SKM-1 (cell line): ENCODE results near the gene RMRP.

ENCODE experiments used
- DNase-seq: peaks from one replicate; lab custom pipeline; 2025; ENCODE audit not compliant: unreplicated experiment; lab: John Stamatoyannopoulos, UW

RMRP gene

GRCh38 chr9:35666045-35666444, 8.2 kb upstream of the RMRP start:
- no peak for DNase-seq

DNA sequence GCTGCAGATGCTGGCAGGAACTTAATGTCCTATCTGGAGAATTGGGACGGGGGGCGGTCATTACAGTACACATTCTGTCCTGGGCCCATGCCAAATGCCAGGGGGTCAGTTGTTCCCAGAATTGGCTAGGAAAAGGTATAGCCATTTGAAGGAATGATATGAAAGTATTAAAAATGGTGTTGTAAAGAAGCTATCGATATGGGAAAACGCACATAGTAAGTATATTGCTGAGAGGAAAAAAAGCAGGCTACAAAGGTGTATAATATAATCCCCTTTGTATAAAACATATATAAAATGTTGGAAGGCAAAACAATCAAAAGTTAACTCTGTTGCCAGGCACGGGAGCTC, 7.6 kb upstream of the RMRP start:
- no peak for DNase-seq

DNA sequence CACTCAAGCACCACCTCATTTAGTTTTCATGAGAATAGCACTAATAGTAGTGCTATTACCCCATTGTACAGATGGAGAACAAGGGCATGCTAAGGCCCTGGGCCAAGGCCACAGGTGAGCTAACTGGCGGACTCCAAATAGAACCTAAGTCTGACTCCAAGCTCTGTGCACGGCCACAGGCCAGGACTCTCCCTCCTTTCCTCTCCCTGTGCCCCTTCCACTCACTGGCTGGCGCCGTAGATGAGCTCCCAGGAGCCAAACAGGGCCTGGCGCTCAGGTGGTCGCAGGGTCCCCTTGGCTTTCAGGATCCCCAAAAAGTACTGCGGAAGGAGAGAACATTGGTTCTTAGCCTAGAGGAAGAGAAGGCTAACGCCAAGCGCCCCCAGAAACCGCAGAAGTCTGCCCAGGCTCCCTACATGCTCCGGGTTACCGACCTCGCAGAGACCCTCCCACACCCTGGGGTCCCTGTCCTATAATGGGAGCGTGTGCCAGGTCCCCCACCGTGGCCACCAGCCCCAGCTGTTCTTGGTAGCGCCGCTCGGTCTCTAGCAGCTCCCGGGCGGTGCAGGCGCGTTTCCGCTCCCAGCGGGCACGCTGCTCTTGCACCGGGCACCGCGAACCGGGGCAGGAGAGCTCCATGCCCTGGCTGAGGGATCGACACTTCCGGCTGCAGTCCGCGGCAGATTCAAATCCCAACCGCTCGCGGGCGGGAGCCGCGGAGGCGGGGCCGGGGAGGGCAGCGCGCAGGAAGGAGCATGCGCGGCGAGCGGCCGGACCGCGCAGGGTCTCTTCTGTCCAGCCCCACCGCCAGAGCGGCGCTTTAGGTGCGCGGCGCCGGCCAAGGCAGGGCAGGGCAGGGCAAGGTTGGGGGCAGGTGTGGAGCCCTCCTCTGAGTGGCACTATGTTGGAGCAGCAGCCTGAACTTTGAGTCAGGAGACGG, 7.0 kb upstream of the RMRP start, which contains the start of gene ARHGEF39:
ARHGEF39 (minus strand) TSS at position 665 of the 940 bp plus-strand sequence; CDS start at position 639, 26 bp downstream.
- DNase-seq, result peak; percentile 77

GRCh38 chr9:35662437-35662836, 4.6 kb upstream of the RMRP start:
- DNase-seq, result no peak

GRCh38 chr9:35661756-35662350, 4.0 kb upstream of the RMRP start:
- DNase-seq, result no peak

DNA sequence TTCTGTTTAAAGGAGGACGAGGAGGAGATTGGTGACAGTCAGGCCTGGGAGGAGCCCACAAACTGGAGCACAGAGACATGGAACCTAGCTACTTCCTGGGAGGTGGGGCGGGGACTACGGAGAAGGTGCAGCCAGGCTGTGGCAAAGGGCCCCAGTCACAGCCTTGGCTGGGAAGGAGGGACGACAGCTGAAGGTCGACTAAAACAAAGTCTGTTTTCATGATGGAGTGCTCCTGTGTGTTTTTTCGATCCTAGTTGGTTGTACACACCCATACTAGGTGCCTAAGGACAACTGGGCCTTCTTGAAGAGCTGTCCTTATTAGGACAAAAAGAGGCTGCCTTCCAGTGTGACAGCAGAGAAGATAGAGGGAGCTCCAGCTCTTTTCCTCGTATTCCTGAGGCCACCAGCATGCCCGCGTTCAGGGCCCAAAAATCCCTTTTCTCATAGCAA, 3.2 kb upstream of the RMRP start:
- DNase-seq, result no peak

GRCh38 chr9:35659340-35659739, 1.5 kb upstream of the RMRP start:
- no peak for DNase-seq

DNA sequence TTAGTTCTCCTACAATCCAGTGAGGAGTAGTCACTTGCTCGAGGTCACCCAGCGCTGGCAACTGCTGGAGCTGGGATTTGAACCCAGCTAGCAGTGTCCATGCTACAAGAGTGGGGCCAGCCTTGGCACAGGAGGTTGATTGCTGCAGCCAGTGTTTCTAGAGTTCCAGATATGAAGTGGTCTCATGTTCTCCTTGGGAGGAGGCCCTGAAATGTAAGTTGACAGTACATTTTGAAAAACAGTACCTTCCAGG, 1.1 kb upstream of the RMRP start:
- DNase-seq, result no peak

- peak; percentile 77 for DNase-seq
These were observed 533 bp upstream of the RMRP start, which contains the start of gene CCDC107 for GRCh38 chr9:35658137-35658967. CCDC107 (plus strand) TSS chr9:35658292; CDS start chr9:35658380, 88 bp downstream.

GRCh38 chr9:35656831-35657545, 831 bp downstream of the RMRP start:
- no peak for DNase-seq

- DNase-seq, result no peak
These were observed 1.5 kb downstream of the RMRP start for GRCh38 chr9:35656348-35656747.

DNA sequence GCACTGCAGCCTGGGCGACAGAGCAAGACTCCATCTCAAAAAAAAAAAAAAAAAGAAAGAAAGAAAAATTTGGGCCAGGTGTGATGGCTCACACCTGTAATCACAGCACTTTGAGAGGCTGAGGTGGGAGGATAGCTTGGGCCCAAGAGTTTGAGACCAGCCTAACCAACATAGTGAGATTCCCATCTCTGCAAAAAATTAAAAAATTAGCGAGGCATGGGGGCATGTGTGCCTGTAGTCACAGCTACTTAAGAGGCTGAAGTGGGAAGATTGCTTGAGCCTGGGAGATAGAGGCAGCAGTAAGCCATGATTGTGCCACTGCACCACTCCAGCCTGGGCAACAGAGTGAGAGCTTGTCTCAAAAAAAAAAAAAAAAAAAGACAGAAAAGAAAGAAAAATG, 4.2 kb downstream of the RMRP start:
- DNase-seq, result no peak

DNA sequence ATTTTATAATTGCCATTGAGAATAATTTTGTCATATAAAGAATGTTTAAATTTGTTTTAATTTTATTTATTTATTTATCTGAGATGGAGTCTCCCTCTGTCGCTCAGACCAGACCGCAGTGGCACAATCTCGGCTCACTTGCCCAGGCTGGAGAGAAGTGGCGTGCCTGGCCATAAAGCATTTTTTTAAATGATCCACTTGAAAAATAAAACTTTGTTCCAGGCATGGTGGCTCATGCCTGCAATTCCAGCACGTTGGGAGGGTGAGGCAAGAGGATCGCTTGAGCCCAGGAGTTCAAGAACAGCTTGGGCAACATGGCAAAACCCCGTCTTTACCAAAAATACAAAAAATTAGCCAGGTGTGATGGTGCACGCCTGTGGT, 5.0 kb downstream of the RMRP start:
- DNase-seq, result no peak

- DNase-seq, result no peak
These were observed 5.6 kb downstream of the RMRP start for GRCh38 chr9:35651956-35652828.

- no peak for DNase-seq
These were observed 7.3 kb downstream of the RMRP start, which contains the start of gene SIT1 for GRCh38 chr9:35650341-35651158. SIT1 (minus strand) TSS chr9:35650931; CDS start chr9:35650853, 78 bp downstream.

DNA sequence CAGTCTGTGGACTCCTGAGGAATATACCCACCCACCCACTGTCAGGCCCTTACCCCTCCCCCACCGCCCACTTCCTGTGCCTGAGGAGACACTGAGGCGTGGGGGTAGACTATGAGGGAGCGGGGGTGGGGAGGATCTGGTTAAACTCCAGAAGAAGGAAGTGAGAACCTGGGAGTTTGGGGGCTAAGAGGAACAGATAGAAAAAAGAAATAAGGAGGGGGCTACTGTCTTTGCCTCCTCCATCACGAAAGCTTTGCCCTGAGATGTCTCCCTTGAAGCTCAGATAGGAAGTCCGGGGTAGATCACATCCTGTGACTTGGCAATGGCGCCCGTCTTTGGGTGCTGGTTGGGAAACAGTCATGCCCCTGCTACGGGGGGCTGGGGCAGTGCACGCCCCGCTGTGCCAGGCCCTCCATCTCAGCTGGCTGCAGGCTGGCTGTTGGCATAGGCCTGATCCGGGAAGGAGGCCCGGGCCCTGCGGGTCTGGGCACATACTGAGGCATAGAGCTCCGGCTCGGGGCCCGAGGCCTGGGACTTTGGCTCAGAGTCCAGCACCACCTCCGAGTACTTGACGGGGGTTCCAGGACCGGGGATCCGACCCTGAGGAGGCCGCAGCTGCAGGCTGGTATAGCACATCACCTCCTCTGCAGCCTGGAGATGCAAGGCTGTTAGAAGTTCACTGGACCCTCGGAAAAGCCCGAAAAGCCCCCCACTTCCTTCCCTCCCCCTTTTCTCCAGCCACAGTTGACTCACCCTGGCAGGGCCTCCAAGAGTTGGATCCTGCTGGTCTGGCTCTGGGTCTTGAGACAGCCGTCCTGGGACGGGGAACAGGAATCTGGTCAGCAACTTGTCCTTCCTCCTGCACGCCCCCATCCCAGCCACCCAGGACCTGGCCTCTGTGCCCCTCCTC, 8.1 kb downstream of the RMRP start:
- peak; percentile 23 for DNase-seq

DNA sequence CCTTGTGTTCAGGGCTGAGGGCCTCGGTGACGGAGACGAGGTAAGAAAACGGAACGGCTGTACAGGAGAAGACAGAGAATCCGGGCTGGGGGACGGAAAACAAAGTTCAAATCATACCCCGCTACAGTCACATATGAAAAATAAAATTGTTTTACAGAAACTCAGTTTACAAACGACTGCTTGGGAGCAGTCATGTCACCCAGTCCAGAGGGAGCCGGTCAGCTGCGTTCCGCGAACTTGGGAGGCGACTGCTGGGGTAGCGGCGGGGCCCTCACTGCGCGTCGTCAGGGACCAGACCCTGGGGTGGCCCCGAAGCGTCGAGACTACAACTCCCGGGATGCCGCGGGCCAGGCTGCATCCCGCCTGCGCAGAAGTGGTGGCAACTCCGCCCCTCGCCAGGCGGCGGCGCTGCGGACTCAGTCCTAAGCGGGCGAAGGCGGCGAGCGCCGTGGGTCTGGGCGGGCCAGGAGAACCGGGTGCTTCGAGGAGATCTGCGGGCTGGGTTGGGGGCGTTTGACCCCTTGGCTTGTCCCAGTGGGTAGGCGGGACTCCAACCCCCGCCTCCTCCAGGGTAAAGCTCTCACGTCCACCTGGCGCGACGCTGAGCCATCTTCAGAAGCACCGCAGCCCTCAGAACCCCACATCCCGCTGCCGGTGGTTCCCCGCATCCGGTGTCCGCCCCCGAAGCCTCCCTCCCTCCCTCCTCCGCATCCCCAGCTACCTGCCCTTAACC, 11.1 kb downstream of the RMRP start:
- DNase-seq, result peak; percentile 85
